Activated naive CD4-positive, alpha-beta T cell treated with anti-CD3 and anti-CD28 coated beads, Interleukin-2, amount 10 ng/mL, durations not matched to agents 7 days and 5 days (primary cell): ENCODE results near the gene KRT34.

ENCODE experiments used
- CTCF ChIA-PET: fragments of 350-600 bp; sonication (Branson Sonifier 250); formaldehyde crosslinking; loops from one replicate; lab custom pipeline; 2021; ENCODE audit warnings: antibody characterized with exemption; lab: Charles Lee
- DNase-seq: peaks from one replicate; pipeline ENCODE4 v3.0.0-alpha.2; 2020
- H3K27ac Mint-ChIP-seq: one replicate; pipeline ENCODE4 v1.8.0; 2021; ENCODE audit warnings: mild to moderate bottlenecking, moderate library complexity, mixed read lengths
- H3K27me3 Mint-ChIP-seq: one replicate; pipeline ENCODE4 v1.8.0; 2021; ENCODE audit warnings: mild to moderate bottlenecking, mixed read lengths
- H3K36me3 Mint-ChIP-seq: one replicate; pipeline ENCODE4 v1.8.0; 2021; ENCODE audit warnings: mixed read lengths
- H3K4me1 Mint-ChIP-seq: one replicate; pipeline ENCODE4 v1.8.0; 2021; ENCODE audit warnings: mixed read lengths
- H3K4me3 Mint-ChIP-seq: one replicate; pipeline ENCODE4 v1.8.0; 2021; ENCODE audit warnings: mild to moderate bottlenecking, moderate library complexity, mixed read lengths
- H3K9me3 Mint-ChIP-seq: one replicate; pipeline ENCODE4 v1.8.0; 2021; ENCODE audit warnings: mixed read lengths

KRT34 gene

GRCh38 chr17:41340934-41341861, 40.9 kb downstream of the KRT34 start:
- Mint-ChIP-seq H3K27me3 (peaks cover 6% of the 10 kb centered on the region), H3K4me1 (peaks cover 61% of the 10 kb centered on the region), H3K36me3 (peaks cover 19% of the 10 kb centered on the region), H3K9me3 (peaks cover 23% of the 10 kb centered on the region), H3K4me3 (peak overlapping the region; percentile 10), H3K27ac (peak overlapping the region; percentile 88)
- DNase-seq: peak; percentile 84
- CTCF ChIA-PET: no interaction called here

DNA sequence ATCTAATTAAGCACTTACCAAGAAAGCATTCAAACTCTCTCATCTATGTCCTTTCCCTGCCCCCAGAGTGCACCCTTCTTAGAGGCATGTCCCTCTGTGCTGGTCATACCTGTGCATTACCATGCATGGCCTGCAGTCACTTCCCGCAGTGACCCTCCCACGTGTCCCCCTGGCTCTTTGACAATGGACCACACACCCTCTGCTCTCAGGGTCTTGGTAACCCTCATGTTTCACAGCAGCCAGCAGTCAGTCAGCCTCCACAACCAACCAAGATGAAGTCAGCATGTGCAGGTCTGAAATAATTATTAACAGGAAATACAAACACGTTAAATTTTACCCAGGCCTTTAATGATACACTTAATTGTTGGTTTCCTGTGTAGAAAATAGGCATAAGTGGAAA, 41.6 kb downstream of the KRT34 start:
- Mint-ChIP-seq H3K27ac (peak overlapping the region; percentile 88), H3K4me1 (peaks cover 66% of the 10 kb centered on the region), H3K36me3 (peaks cover 19% of the 10 kb centered on the region), H3K27me3 (peaks cover 9% of the 10 kb centered on the region), H3K4me3 (peak overlapping the region; percentile 8), H3K9me3 (peaks cover 23% of the 10 kb centered on the region)
- CTCF ChIA-PET: no interaction called here
- no peak for DNase-seq

GRCh38 chr17:41339571-41340172, 42.4 kb downstream of the KRT34 start:
- H3K27me3 Mint-ChIP-seq: peaks cover 17% of the 10 kb centered on the region
- peak overlapping the region; percentile 88 for H3K27ac Mint-ChIP-seq
- CTCF ChIA-PET: interaction anchor here (1.0 to 1.1 kb wide), 2 partner anchors 158 to 309 kb away, joined by 3 to 4 read pairs; no protein-coding TSS in a partner anchor
- no peak for DNase-seq
- H3K36me3 Mint-ChIP-seq: peaks cover 19% of the 10 kb centered on the region
- H3K4me1 Mint-ChIP-seq: peaks cover 73% of the 10 kb centered on the region
- H3K4me3 Mint-ChIP-seq: no peak overlapping the region
- H3K9me3 Mint-ChIP-seq: peaks cover 23% of the 10 kb centered on the region

- H3K4me1 Mint-ChIP-seq: peaks cover 77% of the 10 kb centered on the region
- no peak for DNase-seq
- H3K9me3 Mint-ChIP-seq: peaks cover 21% of the 10 kb centered on the region
- H3K4me3 Mint-ChIP-seq: no peak overlapping the region
- CTCF ChIA-PET: interaction anchor here (1.0 to 1.1 kb wide), 3 partner anchors 30 to 309 kb away, joined by 3 to 4 read pairs (median 4); partner anchors contain the start of gene KRTAP16-1
- H3K27me3 Mint-ChIP-seq: peaks cover 21% of the 10 kb centered on the region
- peak overlapping the region; percentile 88 for H3K27ac Mint-ChIP-seq
- peaks cover 19% of the 10 kb centered on the region for H3K36me3 Mint-ChIP-seq
These were observed 43.1 kb downstream of the KRT34 start for GRCh38 chr17:41338961-41339485.

GRCh38 chr17:41335747-41336146, 46.4 kb downstream of the KRT34 start:
- CTCF ChIA-PET: no interaction called here
- peaks cover 32% of the 10 kb centered on the region for H3K27me3 Mint-ChIP-seq
- H3K9me3 Mint-ChIP-seq: no peaks in the 10 kb centered on the region
- no peak overlapping the region for H3K27ac Mint-ChIP-seq
- no peaks in the 10 kb centered on the region for H3K36me3 Mint-ChIP-seq
- no peak for DNase-seq
- peaks cover 53% of the 10 kb centered on the region for H3K4me1 Mint-ChIP-seq
- no peak overlapping the region for H3K4me3 Mint-ChIP-seq

- peaks cover 32% of the 10 kb centered on the region for H3K27me3 Mint-ChIP-seq
- peaks cover 42% of the 10 kb centered on the region for H3K4me1 Mint-ChIP-seq
- DNase-seq: no peak
- no peaks in the 10 kb centered on the region for H3K9me3 Mint-ChIP-seq
- CTCF ChIA-PET: no interaction called here
- H3K4me3 Mint-ChIP-seq: no peak overlapping the region
- no peak overlapping the region for H3K27ac Mint-ChIP-seq
- H3K36me3 Mint-ChIP-seq: no peaks in the 10 kb centered on the region
These were observed 47.5 kb downstream of the KRT34 start for GRCh38 chr17:41334385-41335305.

GRCh38 chr17:41333836-41334235, 48.3 kb downstream of the KRT34 start:
- Mint-ChIP-seq H3K9me3 (no peaks in the 10 kb centered on the region), H3K4me1 (peaks cover 34% of the 10 kb centered on the region), H3K4me3 (no peak overlapping the region), H3K36me3 (no peaks in the 10 kb centered on the region), H3K27ac (no peak overlapping the region), H3K27me3 (peaks cover 32% of the 10 kb centered on the region)
- no peak for DNase-seq
- CTCF ChIA-PET: interaction anchor here (1.0 kb wide), 1 partner anchor 10 kb away, joined by 3 read pairs; no protein-coding TSS in a partner anchor

GRCh38 chr17:41333098-41333497, 49.0 kb downstream of the KRT34 start:
- Mint-ChIP-seq H3K4me1 (peaks cover 32% of the 10 kb centered on the region), H3K9me3 (no peaks in the 10 kb centered on the region), H3K36me3 (no peaks in the 10 kb centered on the region), H3K27me3 (peaks cover 32% of the 10 kb centered on the region), H3K27ac (no peak overlapping the region), H3K4me3 (no peak overlapping the region)
- CTCF ChIA-PET: interaction anchor here (1.0 kb wide), 1 partner anchor 9 kb away, joined by 3 read pairs; no protein-coding TSS in a partner anchor
- DNase-seq: no peak

- Mint-ChIP-seq H3K4me1 (peaks cover 30% of the 10 kb centered on the region), H3K4me3 (no peak overlapping the region), H3K27ac (no peak overlapping the region), H3K36me3 (no peaks in the 10 kb centered on the region), H3K9me3 (no peaks in the 10 kb centered on the region), H3K27me3 (peaks cover 32% of the 10 kb centered on the region)
- CTCF ChIA-PET: no interaction called here
- DNase-seq: no peak
These were observed 49.9 kb downstream of the KRT34 start for GRCh38 chr17:41332239-41332638.

- Mint-ChIP-seq H3K27me3 (peaks cover 32% of the 10 kb centered on the region), H3K9me3 (no peaks in the 10 kb centered on the region), H3K4me3 (no peak overlapping the region), H3K27ac (no peak overlapping the region), H3K4me1 (peaks cover 36% of the 10 kb centered on the region), H3K36me3 (no peaks in the 10 kb centered on the region)
- DNase-seq: no peak
- CTCF ChIA-PET: interaction anchor here (1.2 kb wide), 1 partner anchor 9 kb away, joined by 5 read pairs; no protein-coding TSS in a partner anchor
These were observed 50.5 kb downstream of the KRT34 start for GRCh38 chr17:41331606-41332005.

DNA sequence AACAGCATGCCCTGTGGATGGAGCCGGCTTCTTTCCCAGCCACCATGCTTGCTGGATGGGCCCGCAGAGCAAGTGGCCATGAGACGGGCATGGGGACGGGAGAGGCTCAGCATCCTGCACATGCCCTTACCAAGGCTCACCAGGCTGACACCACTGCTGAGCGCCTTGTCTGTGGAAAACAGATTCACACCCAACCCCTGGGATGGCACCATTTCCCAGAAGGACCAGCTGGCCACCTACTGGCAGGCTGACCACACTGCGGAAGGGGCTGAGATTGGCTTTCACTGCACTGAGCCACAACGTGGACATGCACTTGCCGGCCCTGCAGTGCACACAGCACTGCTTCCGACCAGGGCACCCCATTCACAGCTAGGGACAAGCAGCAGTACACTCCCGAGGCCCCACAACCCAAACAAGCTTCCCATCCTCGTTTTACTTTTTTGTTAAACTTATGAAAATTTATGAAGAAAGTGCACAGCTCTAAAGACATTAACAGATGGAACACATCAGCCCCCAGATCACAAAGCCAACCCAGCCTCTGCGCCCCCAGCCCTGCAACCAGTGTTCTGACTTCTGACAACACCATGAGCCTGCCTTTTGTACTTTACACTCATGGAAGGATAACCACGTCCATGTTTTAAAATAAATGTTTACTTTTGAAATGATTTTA, 52.7 kb downstream of the KRT34 start:
- Mint-ChIP-seq H3K4me3 (no peak overlapping the region), H3K4me1 (peaks cover 35% of the 10 kb centered on the region), H3K27ac (no peak overlapping the region), H3K36me3 (no peaks in the 10 kb centered on the region), H3K9me3 (no peaks in the 10 kb centered on the region), H3K27me3 (peaks cover 14% of the 10 kb centered on the region)
- CTCF ChIA-PET: interaction anchor here (0.9 to 1.4 kb wide), 2 partner anchors 19 to 419 kb away, joined by 3 to 4 read pairs; no protein-coding TSS in a partner anchor
- DNase-seq: peak; percentile 37

GRCh38 chr17:41328207-41328606, 53.9 kb downstream of the KRT34 start:
- Mint-ChIP-seq H3K27ac (no peak overlapping the region), H3K27me3 (peaks cover 9% of the 10 kb centered on the region), H3K36me3 (no peaks in the 10 kb centered on the region), H3K4me1 (peaks cover 32% of the 10 kb centered on the region), H3K9me3 (no peaks in the 10 kb centered on the region), H3K4me3 (no peak overlapping the region)
- no peak for DNase-seq
- CTCF ChIA-PET: interaction anchor here (1.4 kb wide), 1 partner anchor 418 kb away, joined by 3 read pairs; no protein-coding TSS in a partner anchor
